Activated T-cell treated with anti-CD3 and anti-CD28 coated beads for 24 hours (primary cell): ENCODE results near the gene PI4K2A.

Source experiments
- DNase-seq: peaks from one replicate; pipeline ENCODE4 v3.0.0-alpha.2; 2020; ENCODE audit warnings: low read depth

PI4K2A gene

GRCh38 chr10:97707134-97707861 is 66.8 kb downstream of the PI4K2A start:
- no peak for DNase-seq

- DNase-seq, result no peak
Measured at GRCh38 chr10:97708167-97708566, 67.7 kb downstream of the PI4K2A start.

- DNase-seq, result no peak
Measured at GRCh38 chr10:97708976-97709946, 68.8 kb downstream of the PI4K2A start.

- DNase-seq, result no peak
Measured at GRCh38 chr10:97711640-97712572, 71.4 kb downstream of the PI4K2A start.

- no peak for DNase-seq
Measured at GRCh38 chr10:97713339-97713825, 72.9 kb downstream of the PI4K2A start, which contains the start of gene MARVELD1. Gene MARVELD1, plus strand, starts transcription at chr10:97713730. Its CDS starts 147 bp downstream, at chr10:97713877.

DNA sequence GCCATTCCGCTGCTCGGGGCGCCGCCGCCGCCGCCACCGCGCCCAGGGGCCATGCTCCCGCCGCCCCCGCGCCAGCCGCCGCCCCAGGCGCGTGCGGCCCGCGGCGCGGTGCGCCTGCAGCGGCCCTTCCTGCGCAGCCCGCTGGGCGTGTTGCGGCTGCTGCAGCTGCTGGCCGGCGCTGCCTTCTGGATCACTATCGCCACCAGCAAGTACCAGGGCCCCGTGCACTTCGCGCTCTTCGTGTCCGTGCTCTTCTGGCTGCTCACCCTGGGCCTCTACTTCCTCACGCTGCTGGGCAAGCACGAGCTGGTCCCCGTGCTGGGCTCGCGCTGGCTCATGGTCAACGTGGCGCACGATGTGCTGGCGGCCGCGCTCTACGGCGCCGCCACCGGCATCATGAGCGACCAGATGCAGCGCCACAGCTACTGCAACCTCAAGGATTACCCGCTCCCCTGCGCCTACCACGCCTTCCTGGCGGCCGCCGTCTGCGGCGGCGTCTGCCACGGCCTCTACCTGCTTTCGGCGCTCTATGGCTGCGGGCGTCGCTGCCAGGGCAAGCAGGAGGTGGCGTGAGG is 73.4 kb downstream of the PI4K2A start:
- DNase-seq, result no peak

- no peak for DNase-seq
Measured at GRCh38 chr10:97714401-97715258, 74.2 kb downstream of the PI4K2A start.

DNA sequence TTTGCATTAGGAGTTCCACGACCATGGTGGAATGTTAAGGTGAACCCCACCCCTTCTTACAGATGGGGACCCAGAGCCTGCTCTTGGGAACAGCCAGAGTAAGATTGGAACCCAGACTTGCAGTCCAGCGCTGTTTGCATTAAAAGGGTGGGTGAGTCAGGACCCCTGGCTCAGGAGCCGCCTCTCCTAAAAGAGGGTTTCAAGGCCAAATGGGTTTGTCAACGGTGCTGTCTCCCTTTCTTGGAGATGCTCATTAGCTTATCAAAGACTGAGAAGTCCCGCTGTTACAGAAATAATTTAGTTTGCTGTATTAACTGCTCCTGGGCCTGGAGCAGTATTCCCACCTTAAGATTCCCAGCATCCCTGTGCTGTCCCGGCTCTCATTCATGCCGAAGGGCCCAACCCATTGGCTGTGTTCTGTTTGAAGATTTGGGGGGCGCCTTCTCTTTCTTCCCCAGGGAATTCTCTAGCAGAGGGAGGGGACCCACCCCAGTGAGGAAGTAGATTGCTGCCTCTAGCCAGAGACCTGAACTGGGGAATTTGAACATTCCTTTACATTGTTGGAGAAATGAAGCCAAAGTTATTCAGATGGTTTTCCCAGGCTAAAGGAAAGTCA is 74.9 kb downstream of the PI4K2A start:
- DNase-seq, result no peak

GRCh38 chr10:97717627-97718026 is 77.2 kb downstream of the PI4K2A start:
- no peak for DNase-seq

DNA sequence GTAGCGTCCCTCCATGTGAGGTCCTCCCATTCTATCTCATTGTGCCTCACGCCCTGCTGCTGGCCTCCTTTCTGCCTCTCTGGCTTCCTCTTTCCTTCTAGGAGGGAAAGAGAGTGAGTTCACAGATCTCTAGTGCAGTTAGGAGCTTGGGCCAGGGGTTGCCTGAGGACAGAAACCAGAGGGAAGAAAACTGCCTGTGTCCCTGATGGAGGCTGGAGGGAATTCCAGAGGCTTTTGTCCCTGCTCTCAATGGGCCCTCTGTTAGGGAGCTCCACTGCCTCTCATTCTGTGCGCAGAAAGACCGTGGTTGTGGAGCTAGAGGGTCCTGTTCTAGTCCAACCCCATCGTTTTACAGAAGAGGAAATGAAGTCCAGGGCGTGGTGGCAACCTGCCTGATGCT is 77.7 kb downstream of the PI4K2A start:
- DNase-seq, result no peak

DNA sequence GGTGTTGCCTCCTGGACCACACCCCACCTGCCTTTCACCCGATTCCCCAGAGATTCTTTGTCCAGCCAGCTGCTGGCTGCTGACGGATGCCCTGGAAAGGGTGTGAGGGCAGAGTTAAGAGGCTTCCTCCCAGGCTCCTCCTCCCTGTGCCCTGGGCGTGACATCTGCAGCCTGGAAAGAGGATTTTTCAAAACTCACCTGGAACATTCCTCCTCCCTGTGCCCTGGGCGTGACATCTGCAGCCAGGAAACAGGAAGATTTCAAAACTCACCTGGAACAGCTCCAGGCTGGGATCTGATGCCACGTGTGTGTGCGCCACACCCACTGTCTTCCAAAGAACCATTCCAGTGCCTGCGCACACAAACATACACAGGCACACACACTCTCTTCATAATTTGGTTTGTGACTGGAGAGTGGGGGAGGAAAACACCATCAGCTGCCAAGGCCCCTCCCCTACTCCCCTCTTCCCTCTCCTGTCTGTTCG is 78.2 kb downstream of the PI4K2A start:
- no peak for DNase-seq

DNA sequence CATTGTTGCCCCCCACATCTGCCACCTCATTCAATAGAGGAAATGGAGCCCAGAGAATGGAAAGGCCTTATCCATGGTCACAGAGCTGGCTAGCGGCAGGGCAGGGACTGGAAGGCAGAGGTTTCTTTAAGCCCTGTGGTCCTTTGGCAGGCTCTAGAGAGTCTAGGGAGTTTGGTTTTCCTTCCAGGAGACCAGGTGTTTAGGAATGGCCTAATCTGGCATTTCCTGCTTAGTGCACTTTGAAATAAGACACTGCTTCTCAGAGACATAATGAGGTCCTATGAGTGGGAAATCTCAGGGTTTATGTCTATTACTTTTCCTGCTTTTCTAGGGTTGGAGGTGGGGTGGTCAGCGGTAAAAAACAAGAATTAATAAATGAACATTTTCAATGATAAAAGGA is 79.1 kb downstream of the PI4K2A start:
- DNase-seq, result no peak

DNA sequence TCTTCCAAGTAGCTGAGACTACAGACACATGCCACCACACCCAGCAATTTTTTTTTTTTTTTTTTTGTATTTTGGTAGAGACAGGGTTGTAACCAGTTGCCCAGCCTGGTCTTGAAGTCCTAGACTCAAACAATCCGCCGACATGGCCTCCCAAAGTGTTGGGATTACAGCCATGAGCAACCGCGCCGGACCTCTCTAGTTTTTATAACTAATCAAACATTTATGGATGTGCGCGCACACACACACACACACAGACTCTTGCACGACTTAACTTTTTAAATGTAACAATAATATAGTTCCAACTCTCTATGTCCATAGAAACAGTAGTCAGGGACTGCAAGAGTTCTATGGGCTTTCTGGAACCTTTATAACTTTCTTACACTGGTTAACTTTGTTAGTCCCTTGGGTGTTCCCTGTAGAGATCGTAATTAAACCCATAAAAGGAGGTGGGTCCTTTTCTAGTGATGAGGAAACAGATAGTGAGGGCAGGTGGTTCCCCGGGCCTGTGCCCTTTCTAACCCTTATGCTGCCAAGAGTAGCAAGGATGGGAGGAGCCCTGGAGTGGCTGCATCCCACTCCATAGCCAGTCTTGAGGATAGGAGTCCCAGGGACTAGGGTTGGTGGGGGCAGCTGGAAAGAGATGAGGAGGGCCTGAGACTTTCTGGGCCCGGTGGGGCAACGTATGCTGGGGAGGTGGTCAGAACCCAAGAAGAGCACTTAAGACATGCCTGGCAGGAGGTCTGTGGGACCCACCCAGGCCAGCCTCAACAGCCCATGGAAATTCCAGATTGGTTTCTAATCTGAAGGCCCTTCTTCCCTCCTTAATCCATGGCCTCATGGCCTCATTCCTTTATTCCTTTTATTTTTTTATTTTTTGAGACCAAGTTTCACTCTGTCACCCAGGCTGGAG is 81.7 kb downstream of the PI4K2A start:
- DNase-seq, result no peak

DNA sequence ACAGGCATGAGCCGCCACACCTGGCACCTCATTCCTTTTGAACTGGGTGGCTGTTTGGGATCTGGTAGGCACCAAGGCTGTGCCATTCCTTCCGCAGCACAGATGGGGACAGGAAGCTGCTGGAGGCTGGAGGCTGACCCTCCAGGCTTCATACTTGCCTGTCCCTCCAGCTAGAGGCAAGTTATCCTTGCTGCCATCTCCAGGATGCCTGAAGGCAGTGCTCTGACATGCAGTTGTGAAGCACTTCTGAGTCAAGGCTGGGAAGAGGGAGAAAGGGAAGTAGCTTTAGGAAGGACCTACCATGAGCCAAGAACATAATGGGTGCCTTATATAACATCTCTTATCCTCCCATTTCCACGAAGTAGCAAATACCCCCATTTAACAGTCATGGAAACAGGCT is 82.5 kb downstream of the PI4K2A start:
- no peak for DNase-seq

GRCh38 chr10:97724341-97724941 is 84.0 kb downstream of the PI4K2A start:
- DNase-seq, result no peak
